HG02970 (cell line): ENCODE data around the gene NECTIN1.

Source experiments
- ATAC-seq: cut with Tn5 transposase; IDR thresholded peaks from one replicate; pipeline ENCODE4 v1.9.1; 2021; ENCODE audit warnings: mild to moderate bottlenecking, moderate library complexity, moderate number of reproducible peaks; ENCODE audit not compliant: unreplicated experiment, low FRiP score

Gene NECTIN1

GRCh38 chr11:119737366-119738058 is 8.5 kb upstream of the NECTIN1 start:
- no peak for ATAC-seq

- no peak for ATAC-seq
These were observed 5.8 kb upstream of the NECTIN1 start for GRCh38 chr11:119734788-119735187.

- ATAC-seq: no peak
These were observed 1.9 kb upstream of the NECTIN1 start for GRCh38 chr11:119730789-119731386.

GRCh38 chr11:119729951-119730613 is 1.1 kb upstream of the NECTIN1 start:
- ATAC-seq: no peak

- no peak for ATAC-seq
These were observed 554 bp upstream of the NECTIN1 start for GRCh38 chr11:119729581-119729927.

GRCh38 chr11:119728211-119728626 is 781 bp downstream of the NECTIN1 start:
- ATAC-seq: no peak

DNA sequence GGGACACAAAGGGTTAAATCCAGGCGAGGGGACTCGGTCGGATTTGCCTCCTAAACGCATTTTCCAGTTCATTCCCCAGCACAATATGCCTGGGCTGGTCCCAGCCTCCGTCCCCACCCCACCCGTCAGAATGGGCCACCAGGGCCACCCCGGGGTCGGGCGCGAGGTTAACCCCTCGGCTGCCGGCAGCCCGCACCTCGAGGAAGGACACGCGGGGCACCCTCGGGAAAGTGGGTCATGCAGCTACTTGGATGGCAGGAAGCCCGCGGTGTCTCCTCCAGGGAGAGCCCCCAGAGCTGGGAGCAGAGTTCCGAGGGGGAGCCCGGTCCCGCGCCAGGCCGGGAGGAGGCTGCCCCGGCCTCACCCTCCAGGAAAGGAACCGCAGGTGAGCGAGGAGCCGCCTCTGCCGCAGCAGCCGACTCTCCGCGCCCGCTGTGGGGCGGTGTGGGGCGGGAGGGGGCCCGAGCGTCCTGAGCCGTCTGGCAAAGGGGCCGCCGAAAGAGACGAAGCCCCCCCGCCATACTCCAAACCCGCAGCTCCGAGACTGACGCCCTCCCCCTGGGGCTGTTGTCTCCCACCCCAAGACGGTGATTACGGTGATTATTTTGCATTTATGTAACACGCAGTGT is 1.4 kb downstream of the NECTIN1 start:
- no peak for ATAC-seq

DNA sequence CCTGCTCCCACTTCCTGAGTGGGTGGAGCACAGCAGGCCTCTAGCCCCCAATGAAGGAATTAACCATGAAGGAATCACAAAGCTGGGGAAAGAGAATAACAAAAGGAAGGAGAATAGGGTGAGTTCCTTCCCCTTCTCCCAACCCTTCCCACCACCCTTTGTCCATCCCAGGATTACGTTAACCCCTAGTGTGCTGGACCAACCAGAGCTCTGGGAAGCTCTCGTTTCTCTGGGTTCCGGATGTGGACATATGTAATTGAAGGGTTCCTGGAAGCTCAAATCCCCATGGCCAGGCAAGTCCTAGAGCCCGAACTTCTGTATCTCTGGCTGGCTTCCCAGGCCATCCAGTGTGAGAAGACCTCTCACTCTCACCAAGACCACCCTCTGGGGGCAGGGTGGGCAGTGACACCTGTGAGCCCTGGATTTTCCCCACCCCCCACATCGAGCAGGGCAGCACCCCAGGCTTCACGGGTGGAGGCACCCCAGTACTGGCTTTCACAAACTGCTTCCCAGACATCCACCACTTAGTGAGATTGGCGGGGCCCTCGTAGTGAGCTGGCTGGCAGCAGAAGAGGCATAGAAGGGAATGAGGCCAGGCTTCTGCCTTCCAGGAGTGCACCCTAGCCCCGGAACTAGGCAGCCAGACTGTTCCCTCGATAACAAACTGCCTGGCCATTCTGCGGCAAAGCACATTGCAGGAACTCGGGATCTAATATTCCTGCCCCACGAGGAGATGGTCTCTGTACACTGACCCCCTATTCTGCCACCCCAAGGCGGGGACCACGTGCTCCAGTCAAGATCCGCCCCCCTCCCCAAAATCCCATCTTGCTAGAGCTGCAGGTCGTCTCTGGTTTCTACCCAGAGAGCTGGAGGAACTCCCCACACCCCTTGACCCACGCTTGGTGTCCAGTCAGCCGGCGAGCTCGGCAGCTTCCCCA is 2.1 kb downstream of the NECTIN1 start:
- no peak for ATAC-seq

DNA sequence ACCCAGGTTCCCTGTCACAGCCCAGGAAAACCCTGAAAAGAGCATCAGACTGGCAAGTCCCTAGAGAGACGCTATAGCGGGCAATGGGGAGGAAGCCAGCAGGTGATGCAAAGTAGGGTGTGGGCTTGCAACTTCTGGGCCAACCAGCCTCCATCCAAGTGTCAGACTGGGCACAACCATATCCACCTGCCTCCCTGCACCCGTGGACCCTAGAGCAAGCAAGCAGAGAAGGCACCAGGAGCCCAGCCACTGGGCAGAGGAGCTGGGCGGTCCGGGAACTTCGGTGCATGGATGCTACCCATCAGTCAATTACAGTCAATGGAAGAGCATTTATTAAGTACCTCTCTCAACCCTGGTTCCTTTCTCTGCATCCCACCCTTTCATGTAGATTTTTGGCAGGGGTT is 2.8 kb downstream of the NECTIN1 start:
- no peak for ATAC-seq

- no peak for ATAC-seq
These were observed 4.0 kb downstream of the NECTIN1 start for GRCh38 chr11:119724956-119725355.

- ATAC-seq: no peak
These were observed 5.1 kb downstream of the NECTIN1 start for GRCh38 chr11:119723952-119724325.

DNA sequence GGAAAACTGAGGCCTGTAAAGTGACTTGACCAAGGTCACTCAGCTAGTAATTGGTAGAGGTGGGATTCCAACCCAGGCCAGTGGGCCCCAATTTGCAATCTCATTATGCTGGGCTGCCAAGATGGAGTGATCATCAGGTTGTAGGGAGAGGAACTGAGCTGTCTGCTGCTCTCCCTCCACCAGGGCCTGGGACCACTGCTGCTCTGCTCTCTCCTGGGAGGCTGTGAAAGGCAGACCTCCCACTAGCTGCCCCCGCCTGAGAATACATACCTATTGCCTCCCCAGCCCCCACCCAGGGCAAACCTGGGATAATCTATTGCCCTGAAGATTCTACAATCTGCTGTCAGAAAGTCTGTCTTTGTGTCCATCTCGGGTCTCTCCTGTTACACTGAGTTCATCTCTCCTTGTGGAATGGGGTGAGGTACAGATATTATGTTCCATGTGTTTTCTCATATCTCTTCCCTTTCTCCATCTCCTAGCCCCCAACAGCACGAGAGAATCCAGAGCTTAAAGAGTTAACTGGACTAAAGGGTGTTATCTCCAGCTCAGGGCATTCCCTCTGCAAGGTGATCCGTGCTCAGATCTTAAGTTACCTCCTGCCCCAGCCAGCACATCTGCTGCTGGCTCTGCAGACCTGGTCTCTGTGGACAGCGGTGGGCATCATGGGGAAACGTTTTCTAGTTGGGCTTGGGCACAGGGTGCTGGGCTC is 5.6 kb downstream of the NECTIN1 start:
- no peak for ATAC-seq

- ATAC-seq: no peak
These were observed 6.7 kb downstream of the NECTIN1 start for GRCh38 chr11:119722281-119722794.

DNA sequence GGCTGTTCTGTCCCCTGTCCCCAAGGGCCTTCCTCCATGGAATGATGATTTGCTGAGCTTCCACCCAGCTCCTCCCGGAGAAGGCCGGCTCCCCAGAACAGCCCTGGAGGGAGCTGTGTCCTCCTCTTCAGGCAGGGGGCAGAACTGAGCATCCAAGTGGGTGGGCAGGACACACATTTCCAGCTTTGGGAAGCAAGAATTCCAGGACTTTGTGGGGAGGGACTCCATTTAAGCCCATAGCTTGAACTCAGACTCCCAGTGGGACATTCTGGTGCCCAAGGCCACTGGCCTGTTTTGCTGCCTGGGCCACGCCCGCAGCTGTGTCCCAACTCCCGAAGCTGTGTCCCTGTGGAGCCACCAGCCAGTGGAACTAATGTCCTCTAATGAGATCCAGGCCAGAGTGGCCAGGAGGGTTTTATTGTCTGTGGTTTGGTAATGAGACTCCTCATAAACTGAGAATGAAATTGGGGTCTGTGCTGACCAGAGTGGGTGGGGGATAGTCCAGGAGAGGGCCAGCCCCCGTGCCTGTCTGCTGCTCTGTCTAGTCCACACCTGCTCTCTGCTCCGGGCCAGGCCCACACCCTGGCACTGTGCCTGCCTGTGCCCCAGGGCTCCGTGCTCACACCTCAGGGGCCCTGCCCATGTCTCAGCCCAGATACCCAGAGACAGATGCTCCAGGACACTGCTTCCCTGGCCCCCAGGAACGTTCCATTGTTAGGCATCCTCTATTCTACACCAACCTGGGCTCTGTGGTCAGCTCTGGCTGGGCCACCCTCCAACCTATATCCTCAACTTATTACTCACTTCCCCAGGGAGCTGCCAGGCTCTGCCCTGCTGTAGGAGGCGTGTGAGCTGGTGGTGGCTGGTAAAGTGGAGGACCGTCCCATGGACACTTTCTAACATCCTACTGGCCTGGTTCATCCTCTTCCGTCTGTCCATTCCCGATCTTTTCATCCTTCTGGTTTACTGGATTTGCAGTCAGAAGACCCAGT is 7.6 kb downstream of the NECTIN1 start:
- ATAC-seq: no peak

- ATAC-seq: no peak
These were observed 8.6 kb downstream of the NECTIN1 start for GRCh38 chr11:119720311-119720913.

- ATAC-seq: no peak
These were observed 11.0 kb downstream of the NECTIN1 start for GRCh38 chr11:119717839-119718534.
